IPS DF 4.7 (cell line): ENCODE data around the gene TMEM120A.

ENCODE experiments used
- DNase-seq: peaks from one replicate; pipeline ENCODE4 v3.0.0-alpha.2; 2013; ENCODE audit warnings: low spot score; ENCODE audit errors: extremely low read depth

TMEM120A gene

GRCh38 chr7:75981453-75982305, 12.7 kb downstream of the TMEM120A start:
- DNase-seq: no peak

GRCh38 chr7:75981203-75981452, 13.3 kb downstream of the TMEM120A start:
- no peak for DNase-seq

GRCh38 chr7:75980430-75981202, 13.8 kb downstream of the TMEM120A start:
- no peak for DNase-seq

DNA sequence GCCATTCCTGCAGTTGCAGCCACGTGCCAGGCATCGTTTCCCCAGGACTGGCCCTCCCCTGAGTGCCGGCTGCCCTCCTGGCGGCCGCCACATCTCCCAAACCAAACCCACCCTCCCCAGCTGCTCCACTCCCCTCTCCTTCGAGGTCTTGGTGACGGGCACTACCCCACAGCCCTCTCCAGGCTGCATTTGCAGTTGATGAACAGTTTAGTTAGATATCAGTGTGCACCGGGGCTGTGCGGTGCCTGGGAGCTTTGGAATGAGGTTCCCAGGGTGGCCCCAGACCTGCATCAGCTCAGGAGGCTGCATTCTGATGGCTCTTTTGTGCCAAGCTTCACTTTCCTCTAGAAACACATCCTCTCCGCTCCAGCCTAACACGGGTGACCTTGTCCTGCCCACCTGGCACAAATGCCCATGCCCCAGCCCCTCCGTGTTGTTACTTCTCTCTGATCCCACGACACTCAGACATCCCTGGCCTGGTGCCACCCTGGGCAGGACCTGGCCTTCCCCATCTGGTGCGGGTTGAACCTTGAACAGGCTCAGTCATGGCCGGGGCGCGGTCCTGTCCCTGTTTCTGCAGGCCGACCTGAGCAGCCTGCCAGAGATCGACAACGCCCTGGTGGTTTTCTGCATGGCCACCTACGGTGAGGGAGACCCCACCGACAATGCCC, 14.5 kb downstream of the TMEM120A start:
- no peak for DNase-seq

GRCh38 chr7:75977743-75978142, 16.7 kb downstream of the TMEM120A start:
- no peak for DNase-seq

GRCh38 chr7:75971961-75972763, 22.2 kb downstream of the TMEM120A start:
- no peak for DNase-seq

DNA sequence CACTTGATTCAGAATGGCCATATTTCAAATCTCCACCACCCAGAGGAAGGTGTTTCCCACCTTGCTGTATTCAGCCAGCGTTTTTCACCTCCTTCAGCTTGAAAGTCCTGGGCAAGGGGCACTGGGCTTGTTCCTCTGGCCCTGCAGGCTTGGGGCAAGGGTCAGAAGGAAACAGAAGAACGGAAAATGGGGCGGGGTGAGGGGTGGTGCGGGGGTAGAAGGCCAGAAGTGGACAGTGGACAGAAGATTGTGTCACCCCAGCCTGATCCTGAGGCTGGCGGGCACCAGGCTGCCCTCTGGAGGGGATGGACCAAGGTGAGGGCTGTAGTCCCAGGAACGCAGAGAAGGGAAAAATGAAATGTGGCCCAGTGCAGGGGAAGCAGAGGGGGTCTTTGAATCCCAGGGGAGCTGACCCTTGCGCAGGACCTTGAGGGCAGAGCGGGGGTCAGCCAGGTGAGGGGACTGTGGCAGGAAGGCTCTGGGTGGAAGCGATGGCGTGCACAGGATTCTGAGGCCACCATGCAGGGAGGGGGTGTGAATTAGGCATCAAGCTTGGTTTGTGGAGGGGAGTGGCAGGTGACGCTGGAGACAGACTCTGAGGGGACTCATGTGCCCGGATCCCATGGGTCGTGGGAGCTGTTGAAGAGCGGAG, 23.0 kb downstream of the TMEM120A start:
- no peak for DNase-seq

DNA sequence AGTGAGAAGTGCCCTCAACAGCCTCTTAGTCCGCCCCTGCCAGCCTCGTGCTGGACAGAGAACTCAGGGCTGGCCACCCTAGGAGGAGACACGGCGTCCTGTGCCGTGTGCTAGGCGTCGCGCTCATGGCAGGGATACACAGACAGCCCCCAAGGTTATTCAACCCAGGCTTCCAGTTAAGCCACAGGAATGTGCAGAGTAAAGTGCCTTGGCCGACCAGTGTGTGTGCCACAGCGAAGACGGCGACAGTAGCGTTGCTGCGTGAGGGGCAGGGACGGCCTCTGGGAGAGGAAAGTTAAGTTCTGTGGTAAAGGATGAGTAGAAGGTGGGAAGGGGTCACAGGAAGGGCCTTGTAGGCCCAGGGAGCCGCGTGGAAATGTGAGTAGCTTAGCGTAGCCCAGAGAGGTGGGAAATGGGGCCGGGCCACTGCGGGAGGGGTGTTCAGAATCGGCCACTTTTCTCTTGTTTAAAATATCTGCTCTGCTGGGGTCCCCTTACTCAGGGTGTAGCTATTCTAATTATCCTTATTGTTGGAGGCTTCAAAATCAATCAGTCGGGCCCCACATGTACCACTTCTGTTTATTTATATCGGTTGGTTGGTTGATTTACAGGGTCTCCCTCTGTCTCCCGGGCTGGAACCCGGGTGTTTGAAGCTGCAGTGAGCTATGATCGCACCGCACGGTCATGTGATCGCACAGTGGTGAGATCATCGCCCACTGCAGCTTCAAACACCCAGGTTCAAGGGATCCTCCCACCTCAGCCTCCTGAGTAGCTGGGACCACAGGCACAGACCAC, 24.5 kb downstream of the TMEM120A start:
- DNase-seq: no peak

DNA sequence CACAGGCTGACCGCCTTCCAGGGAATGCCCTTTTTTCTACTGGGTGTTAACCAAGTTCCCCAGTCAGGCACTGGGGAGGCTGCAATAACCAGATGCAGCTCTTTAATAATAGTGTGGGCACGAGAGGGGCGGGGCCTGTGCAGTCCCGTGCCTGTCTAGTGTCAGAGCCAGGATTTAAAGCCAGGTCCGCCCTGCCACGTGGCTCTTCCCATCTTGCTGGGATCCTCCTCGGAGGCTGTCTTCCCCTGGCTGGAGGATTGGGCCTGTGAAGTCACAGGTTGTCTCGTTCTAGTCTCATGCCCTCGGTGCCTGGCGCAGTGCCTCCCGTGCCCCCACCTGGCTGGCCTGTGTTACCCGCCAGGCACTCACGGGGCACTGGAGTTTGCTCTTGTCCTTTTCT, 25.2 kb downstream of the TMEM120A start:
- DNase-seq: no peak

DNA sequence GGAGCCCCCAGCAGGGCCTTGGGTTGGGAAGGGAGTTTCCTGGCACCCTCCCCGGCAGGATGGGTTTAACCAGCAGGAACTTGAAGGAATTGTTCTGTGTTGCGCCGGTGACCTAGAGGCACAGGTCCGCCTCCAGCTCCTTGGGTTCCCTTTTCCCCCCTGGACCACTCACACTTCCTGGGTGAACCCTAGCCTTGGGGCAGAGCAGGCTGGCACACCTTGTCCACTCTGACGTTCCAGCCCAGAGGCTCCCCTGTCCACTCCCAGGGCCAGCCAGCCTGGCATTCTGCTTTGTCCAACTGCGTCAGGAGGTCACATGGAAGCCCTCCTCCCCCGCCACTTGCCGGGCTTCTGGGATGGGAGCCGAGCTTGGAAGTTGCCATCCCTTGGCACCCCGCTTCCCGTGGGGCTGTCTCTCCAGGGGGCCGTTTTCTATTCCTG, 25.8 kb downstream of the TMEM120A start:
- no peak for DNase-seq

DNA sequence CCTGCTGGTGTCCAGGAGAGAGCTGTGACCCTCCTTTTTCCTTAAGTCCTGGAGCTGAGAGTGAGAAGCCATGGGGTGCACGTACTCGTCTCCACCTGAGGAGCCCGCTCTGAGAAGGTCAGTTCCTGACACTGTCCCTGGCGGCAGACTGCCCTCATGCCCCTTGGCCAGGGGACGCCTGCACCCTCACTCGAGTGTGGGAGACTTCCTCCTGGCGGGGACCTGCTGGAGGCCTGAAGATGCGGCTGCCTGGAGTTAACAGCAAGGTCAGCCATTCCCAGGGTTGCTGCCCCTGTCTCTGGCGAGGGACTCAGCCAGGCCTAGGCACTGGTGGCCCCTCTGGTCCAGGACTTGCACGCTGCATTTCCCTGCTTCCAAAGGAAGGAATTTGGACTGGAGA, 26.4 kb downstream of the TMEM120A start:
- no peak for DNase-seq

DNA sequence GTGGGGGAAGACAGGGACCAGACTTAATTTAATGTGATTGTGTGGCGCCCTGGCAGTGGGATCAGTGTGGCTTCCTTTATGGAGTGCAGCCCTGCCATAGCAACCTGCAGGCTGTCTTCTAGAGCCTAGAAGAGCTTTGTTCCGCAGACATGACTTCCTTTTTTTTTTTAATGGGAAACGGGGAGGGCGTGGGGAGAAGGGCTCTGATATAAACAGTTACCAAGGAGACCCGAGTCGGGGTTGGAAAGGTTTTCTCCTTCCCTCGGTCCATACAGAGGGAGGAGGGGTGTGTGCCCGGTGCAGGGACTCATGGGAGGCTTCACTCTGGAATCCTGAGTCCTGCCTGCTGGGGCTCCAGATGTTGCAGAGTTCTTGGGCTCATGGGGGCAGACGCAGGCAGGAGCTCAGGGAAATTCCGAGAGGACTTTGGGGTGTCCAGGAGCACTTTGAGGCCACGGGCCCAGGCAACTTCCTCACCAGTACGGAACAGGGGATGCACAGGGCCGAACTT, 26.9 kb downstream of the TMEM120A start:
- DNase-seq: no peak

- no peak for DNase-seq
These were observed 27.3 kb downstream of the TMEM120A start for GRCh38 chr7:75967055-75967454.

GRCh38 chr7:75966190-75966961, 28.0 kb downstream of the TMEM120A start:
- no peak for DNase-seq

- no peak for DNase-seq
These were observed 28.8 kb downstream of the TMEM120A start for GRCh38 chr7:75965617-75966016.

GRCh38 chr7:75963381-75963995, 30.9 kb downstream of the TMEM120A start:
- DNase-seq: no peak

GRCh38 chr7:75962607-75963380, 31.6 kb downstream of the TMEM120A start:
- DNase-seq: no peak

GRCh38 chr7:75961218-75961617, 33.2 kb downstream of the TMEM120A start:
- no peak for DNase-seq
